Endothelial cell of umbilical vein (primary cell): ENCODE measurements around the gene ORMDL3. TPM values are rescaled to one million over a fixed set of nuclear protein-coding genes. Genes with fewer than 3 reads are reported as not detected.

Experiments
- BruUV-seq: library from RNA; stranded (reverse); fragments of 400-500 nt; replicated peaks from 2 replicates; lab custom pipeline; 2021; lab: Mats Ljungman, UMichigan
- CTCF ChIA-PET: fragments of 300-600, 350-600 bp; sonication (Branson Sonifier 250); formaldehyde crosslinking; loops from one replicate; lab custom pipeline; 2021; ENCODE audit warnings: antibody characterized with exemption, inconsistent platforms; lab: Charles Lee
- POLR2A ChIA-PET: fragments of 300-600, 350-600 bp; sonication (Branson Sonifier 250); formaldehyde crosslinking; loops from one replicate; lab custom pipeline; 2021; ENCODE audit warnings: antibody characterized with exemption, inconsistent platforms; lab: Charles Lee
- DNase-seq: peaks from one replicate; pipeline ENCODE4 v3.0.0-alpha.2; 2011; ENCODE audit warnings: low read depth, low spot score
- FAIRE-seq: peaks from 2 replicates; lab custom pipeline; 2011; peaks lifted over from hg19 to GRCh38; lab: Jason Lieb, UNC
- H2AFZ ChIP-seq: 2 replicates; pipeline ENCODE4 v1.6.0; 2012; ENCODE audit warnings: low read depth, low read length, control low read depth, inconsistent platforms
- H3K27ac ChIP-seq: 2 replicates; pipeline ENCODE4 v1.5.1; 2011; ENCODE audit warnings: low read depth, mild to moderate bottlenecking, control low read depth, low read length, moderate library complexity; ENCODE audit not compliant: insufficient read depth
- H3K27me3 ChIP-seq, 2 experiments: 2 replicates each; pipeline versions ENCODE4 v1.6.0 to v1.6.1; 2011; ENCODE audit warnings: low read length in 2 of 2, mixed read lengths in 1 of 2; ENCODE audit not compliant: control insufficient read depth in 2 of 2, insufficient read depth in 2 of 2
- H3K36me3 ChIP-seq, 2 experiments: 2 replicates in 1 of 2; 3 replicates in 1 of 2; pipeline ENCODE4 v1.5.1; 2011; ENCODE audit warnings: low read length in 2 of 2, mild to moderate bottlenecking in 1 of 2, moderate library complexity in 1 of 2; ENCODE audit not compliant: control insufficient read depth in 2 of 2, insufficient read depth in 2 of 2; ENCODE audit errors: extremely low read depth in 1 of 2
- H3K4me1 ChIP-seq: 3 replicates; pipeline ENCODE4 v1.5.1; 2011; ENCODE audit warnings: mild to moderate bottlenecking, low read length; ENCODE audit not compliant: control insufficient read depth, insufficient read depth; ENCODE audit errors: extremely low read depth
- H3K4me2 ChIP-seq: 2 replicates; pipeline ENCODE4 v1.6.1; 2011; ENCODE audit warnings: low read length, control low read depth, mixed read lengths; ENCODE audit not compliant: insufficient read depth
- H3K4me3 ChIP-seq, 3 experiments: fragments of 200-600 bp in 1 of 3; sonication (generic), shearing (Covaris generic) in 1 of 3; replicated peaks in 1 of 3; 2 replicates each; pipeline ENCODE4 v1.5.1; 2011 to 2016; ENCODE audit warnings: control low read depth in 3 of 3, low read length in 3 of 3, mild to moderate bottlenecking in 2 of 3, inconsistent platforms in 1 of 3, low read depth in 1 of 3, moderate library complexity in 1 of 3; ENCODE audit not compliant: insufficient read depth in 1 of 3
- H3K79me2 ChIP-seq: 2 replicates; pipeline ENCODE4 v1.6.0; 2012; ENCODE audit warnings: low read length, inconsistent platforms; ENCODE audit not compliant: control insufficient read depth, insufficient read depth
- H3K9ac ChIP-seq: replicated peaks from 2 replicates; pipeline ENCODE3; 2011; ENCODE audit warnings: low read length, control low read depth; ENCODE audit not compliant: insufficient read depth; ENCODE audit errors: extremely low read depth
- H3K9me1 ChIP-seq: replicated peaks from 3 replicates; pipeline ENCODE4 v1.6.0; 2011; ENCODE audit warnings: mild to moderate bottlenecking, low read length; ENCODE audit not compliant: control insufficient read depth, insufficient read depth; ENCODE audit errors: extremely low read depth
- H3K9me3 ChIP-seq: replicated peaks from 2 replicates; pipeline ENCODE4 v1.5.1; 2012; ENCODE audit warnings: low read length, inconsistent platforms; ENCODE audit not compliant: control insufficient read depth, insufficient read depth
- H4K20me1 ChIP-seq: replicated peaks from 2 replicates; pipeline ENCODE3; 2011; ENCODE audit warnings: mild to moderate bottlenecking, low read length; ENCODE audit not compliant: control insufficient read depth, insufficient read depth; ENCODE audit errors: extremely low read depth
- CTCF ChIP-seq, 2 donors: IDR thresholded peaks; 1 replicate in 1 of 2; 2 replicates in 1 of 2; pipeline ENCODE4 v1.5.1; 2011; ENCODE audit warnings: low read length in 2 of 2, mild to moderate bottlenecking in 2 of 2, moderate library complexity in 2 of 2, control low read depth in 1 of 2, inconsistent platforms in 1 of 2, low read depth in 1 of 2; ENCODE audit not compliant: insufficient read depth in 1 of 2; ENCODE audit errors: extremely low read depth in 1 of 2
- EZH2 ChIP-seq: IDR thresholded peaks from 2 replicates; pipeline ENCODE4 v1.6.1; 2012; ENCODE audit warnings: borderline replicate concordance, low read depth, mild to moderate bottlenecking, moderate library complexity, low read length, inconsistent platforms; ENCODE audit not compliant: severe bottlenecking
- FOS ChIP-seq: IDR thresholded peaks from 2 replicates; pipeline ENCODE4 v1.6.1; 2011; ENCODE audit warnings: mild to moderate bottlenecking, low read length, moderate library complexity, borderline replicate concordance; ENCODE audit not compliant: insufficient read depth
- GATA2 ChIP-seq: IDR thresholded peaks from 2 replicates; pipeline ENCODE4 v1.7.0; 2011; ENCODE audit warnings: low read depth, mild to moderate bottlenecking, moderate library complexity, mixed read lengths, low read length; ENCODE audit not compliant: insufficient read length, insufficient read depth
- JUN ChIP-seq: IDR thresholded peaks from 2 replicates; pipeline ENCODE4 v1.6.1; 2011; ENCODE audit warnings: borderline replicate concordance, low read depth; ENCODE audit not compliant: insufficient read length, insufficient read depth
- MAX ChIP-seq: IDR thresholded peaks from 2 replicates; pipeline ENCODE4 v1.6.1; 2011; ENCODE audit not compliant: insufficient read depth, insufficient read length
- MYC ChIP-seq: IDR thresholded peaks from one replicate; pipeline ENCODE4 v1.6.1; 2011; ENCODE audit warnings: mild to moderate bottlenecking, low read depth, low read length
- POLR2A ChIP-seq: IDR thresholded peaks from 2 replicates; pipeline ENCODE4 v1.6.1; 2012; ENCODE audit warnings: low read depth, mild to moderate bottlenecking, control low read depth, low read length
- POLR2AphosphoS5 ChIP-seq: IDR thresholded peaks from 2 replicates; pipeline ENCODE4 v1.6.1; 2012; ENCODE audit warnings: low read depth, mild to moderate bottlenecking, control low read depth, low read length, moderate library complexity; ENCODE audit not compliant: insufficient read depth
- dilution Hi-C: fragments of 300-500 bp; cut with MboI; formaldehyde crosslinking; loops from one replicate; pipeline ENCODE4 v1.15.0; 2019; ENCODE audit warnings: low sequenced_read_pairs; ENCODE audit not compliant: extremely low pct_ligation_motif_present
- intact Hi-C: fragments of 100-400 bp; cut with micrococcal nuclease; formaldehyde crosslinking; loops from one replicate; pipeline ENCODE4 v1.10.0; 2022
- polyA plus RNA-seq, 4 experiments: library from polyadenylated mRNA; depleted of rRNA in 3 of 4; stranded (reverse) in 3 of 4; unstranded in 1 of 4; fragments of >200 nt; gene quantifications; 2 replicates each; pipeline versions ENCODE4 v1.2.1 to v1.2.3, GENCODE V29; 2011 to 2012; ENCODE audit warnings: missing spikeins in 1 of 4
- total RNA-seq: library from RNA; stranded (reverse); gene quantifications from 2 replicates; pipeline ENCODE4 v1.2.3, GENCODE V29; 2021

Gene ORMDL3
- total and polyA plus RNA-seq, 2 donors (not counting 3 experiments of a cell fraction or from before 2014, with no cell fraction given): 29.8 to 49.8 TPM

GRCh38 chr17:39927929-39928857 lies 792 bp upstream of the ORMDL3 start:
- ChIA-PET CTCF (interaction anchor here (1.8 to 2.2 kb wide), 2 partner anchors 30 to 52 kb away, joined by 6 to 9 read pairs; partner anchors contain the start of gene PSMD3), POLR2A (interaction anchor here (0.6 to 0.7 kb wide), 2 partner anchors 52 to 467 kb away, joined by 3 to 5 read pairs; partner anchors contain the start of gene PSMD3)
- dilution Hi-C loops: no loop called here
- Histone ChIP-seq H3K79me2 (peaks cover 24% of the 10 kb centered on the region), H3K27ac (peak overlapping the region; percentile 100), H3K9me1 (no peaks in the 10 kb centered on the region), H3K4me2 (peak overlapping the region; percentile 58), H2AFZ (peak overlapping the region; percentile 62), H3K9ac (peak overlapping the region; percentile 84), H3K4me1 (peaks cover 43% of the 10 kb centered on the region), H3K36me3 (peaks cover 0 to 4% of the 10 kb centered on the region in 2 experiments), H3K4me3 (peak overlapping the region in 2 of 3 experiments; percentile 38 to 94), H3K27me3 (no peaks in the 10 kb centered on the region), H3K9me3 (no peaks in the 10 kb centered on the region), H4K20me1 (no peaks in the 10 kb centered on the region)
- TF ChIP-seq EZH2 (no peak), GATA2 (no peak), JUN (no peak), POLR2AphosphoS5 (no peak), MYC (no peak), POLR2A (no peak), CTCF (IDR thresholded peaks at IDR 0.05; ENCODE audit: extremely low read depth in 1 of 2, insufficient read depth in 1 of 2, low read depth in 1 of 2, low read length in 2 of 2) (no peak), MAX (no peak), FOS (no peak)
- BruUV-seq: TSS peak; percentile 65
- FAIRE-seq: peak; percentile 70
- intact Hi-C loops: loop anchor here (2.0 kb wide), 1 partner anchor 53 kb away; the partner anchor contains the start of gene PSMD3
- peak; percentile 19 for DNase-seq
